Thyroid gland (tissue), 4 donors: ENCODE measurements around the gene ABCC1.
"Not testable (repeated sequence)": the region's sequence is repeated elsewhere in the genome, so short reads cannot be mapped to it uniquely, and the experiment has no call there.

Experiments
- CTCF ChIP-seq, 6 experiments: fragments of 200-600 bp in 3 of 6; fragments of 450-650 bp in 3 of 6; sonication (generic) in 3 of 6; IDR thresholded peaks; one replicate each; pipeline ENCODE4 v1.5.1; 2016 to 2019; ENCODE audit warnings: antibody characterized with exemption in 6 of 6, mild to moderate bottlenecking in 2 of 6, inconsistent platforms in 1 of 6, moderate library complexity in 1 of 6
- POLR2A ChIP-seq, 2 donors: fragments of 450-650 bp; IDR thresholded peaks; one replicate each; pipeline ENCODE4 v1.6.1; 2017; ENCODE audit warnings: antibody characterized with exemption in 2 of 2, mild to moderate bottlenecking in 2 of 2, moderate library complexity in 1 of 2

GRCh38 chr16:15982194-15982915, 32.9 kb downstream of the ABCC1 start:
- TF ChIP-seq POLR2A, CTCF (IDR thresholded peaks at IDR 0.05): not testable (repeated sequence)
